Activated T-cell treated with anti-CD3 and anti-CD28 coated beads, Interleukin-2, amount 50 U/mL, for 1 hour (primary cell): ENCODE results near the gene SLAMF1.
A peak's percentile ranks its signal among the peaks of the same experiment; 100 is the strongest.
"Not testable (repeated sequence)": the region's sequence is repeated elsewhere in the genome, so short reads cannot be mapped to it uniquely, and the experiment has no call there.

Experiments used
- DNase-seq: peaks from one replicate; pipeline ENCODE4 v3.0.0-alpha.2; 2020

The SLAMF1 gene

GRCh38 chr1:160584784-160585183 lies 62.1 kb downstream of the SLAMF1 start:
- no peak for DNase-seq

GRCh38 chr1:160582976-160583375 lies 63.9 kb downstream of the SLAMF1 start:
- DNase-seq: not testable (repeated sequence)

- DNase-seq: no peak
Observed at GRCh38 chr1:160581961-160582360, 64.9 kb downstream of the SLAMF1 start.

- DNase-seq: no peak
Observed at GRCh38 chr1:160580221-160580812, 66.5 kb downstream of the SLAMF1 start.

- DNase-seq: no peak
Observed at GRCh38 chr1:160579216-160579701, 67.6 kb downstream of the SLAMF1 start, which contains the start of gene CD84. Gene CD84, minus strand, starts transcription at chr1:160579496. Its CDS starts 59 bp downstream, at chr1:160579437.

GRCh38 chr1:160578525-160579191 lies 68.2 kb downstream of the SLAMF1 start:
- no peak for DNase-seq

GRCh38 chr1:160578175-160578524 lies 68.7 kb downstream of the SLAMF1 start:
- no peak for DNase-seq

GRCh38 chr1:160577671-160578070 lies 69.2 kb downstream of the SLAMF1 start:
- DNase-seq: no peak

GRCh38 chr1:160576884-160577283 lies 70.0 kb downstream of the SLAMF1 start:
- DNase-seq: no peak

GRCh38 chr1:160576390-160576789 lies 70.5 kb downstream of the SLAMF1 start:
- DNase-seq: no peak

- no peak for DNase-seq
Observed at GRCh38 chr1:160575112-160575664, 71.7 kb downstream of the SLAMF1 start.

- no peak for DNase-seq
Observed at GRCh38 chr1:160570840-160571239, 76.0 kb downstream of the SLAMF1 start.

- DNase-seq: no peak
Observed at GRCh38 chr1:160569806-160570205, 77.0 kb downstream of the SLAMF1 start.

GRCh38 chr1:160567858-160568682 lies 78.8 kb downstream of the SLAMF1 start:
- DNase-seq: peak; percentile 63

GRCh38 chr1:160567341-160567740 lies 79.5 kb downstream of the SLAMF1 start:
- DNase-seq: no peak

GRCh38 chr1:160565564-160565963 lies 81.3 kb downstream of the SLAMF1 start:
- no peak for DNase-seq

- not testable (repeated sequence) for DNase-seq
Observed at GRCh38 chr1:160563230-160563629, 83.6 kb downstream of the SLAMF1 start.

- DNase-seq: not testable (repeated sequence)
Observed at GRCh38 chr1:160562745-160563144, 84.1 kb downstream of the SLAMF1 start.

- DNase-seq: no peak
Observed at GRCh38 chr1:160560806-160561205, 86.0 kb downstream of the SLAMF1 start.

- DNase-seq: no peak
Observed at GRCh38 chr1:160560045-160560705, 86.7 kb downstream of the SLAMF1 start.

- DNase-seq: not testable (repeated sequence)
Observed at GRCh38 chr1:160559437-160559836, 87.4 kb downstream of the SLAMF1 start.

GRCh38 chr1:160558660-160559380 lies 88.0 kb downstream of the SLAMF1 start:
- DNase-seq: no peak
